ENCODE data around the gene MDM1.

Gene MDM1

GRCh38 chr12:68325966-68326365 lies 6.2 kb downstream of the MDM1 start:
- H3K27me3 ChIP-seq (replicated peaks; ENCODE audit: control insufficient read depth, insufficient read depth, low read length, poor library complexity, severe bottlenecking) = no peaks in the 10 kb centered on the region
- H3K27ac ChIP-seq (ENCODE audit: insufficient read depth, low read length, poor library complexity, severe bottlenecking) = no peak overlapping the region
- no peaks in the 10 kb centered on the region for H3K4me1 ChIP-seq (ENCODE audit: control insufficient read depth, insufficient read depth, low read length, poor library complexity, severe bottlenecking)
- H3K4me3 ChIP-seq (ENCODE audit: insufficient read depth, low read depth, low read length, poor library complexity, severe bottlenecking) = no peak overlapping the region
- no peak for DNase-seq
- H3K36me3 ChIP-seq (ENCODE audit: control insufficient read depth, insufficient read depth, low read length) = peaks cover 16% of the 10 kb centered on the region
- no peaks in the 10 kb centered on the region for H3K9me3 ChIP-seq (ENCODE audit: control insufficient read depth, low read length)

DNA sequence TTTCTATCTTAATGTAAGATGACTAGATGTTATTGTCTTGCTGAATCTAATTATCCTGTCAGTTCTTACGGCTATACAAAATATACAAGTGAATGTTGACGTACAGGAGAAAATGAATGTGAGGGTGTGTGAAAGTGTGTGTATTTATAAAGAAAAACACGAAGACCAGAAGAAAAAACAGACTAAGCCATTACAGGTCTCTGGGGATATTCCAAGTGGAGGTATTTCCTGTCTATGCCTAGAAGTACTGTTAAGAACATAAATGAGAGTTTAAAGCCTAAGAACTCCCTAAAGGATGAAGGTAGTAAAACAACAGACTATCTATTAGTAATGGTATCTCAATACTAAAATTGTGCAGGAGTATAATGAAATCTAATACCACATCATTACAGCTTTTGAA lies 7.6 kb downstream of the MDM1 start:
- H3K9me3 ChIP-seq (ENCODE audit: control insufficient read depth, low read length) = no peaks in the 10 kb centered on the region
- H3K36me3 ChIP-seq (ENCODE audit: control insufficient read depth, insufficient read depth, low read length) = peaks cover 16% of the 10 kb centered on the region
- H3K4me3 ChIP-seq (ENCODE audit: insufficient read depth, low read depth, low read length, poor library complexity, severe bottlenecking) = no peak overlapping the region
- H3K27me3 ChIP-seq (replicated peaks; ENCODE audit: control insufficient read depth, insufficient read depth, low read length, poor library complexity, severe bottlenecking) = no peaks in the 10 kb centered on the region
- H3K27ac ChIP-seq (ENCODE audit: insufficient read depth, low read length, poor library complexity, severe bottlenecking) = no peak overlapping the region
- H3K4me1 ChIP-seq (ENCODE audit: control insufficient read depth, insufficient read depth, low read length, poor library complexity, severe bottlenecking) = no peaks in the 10 kb centered on the region
- no peak for DNase-seq

DNA sequence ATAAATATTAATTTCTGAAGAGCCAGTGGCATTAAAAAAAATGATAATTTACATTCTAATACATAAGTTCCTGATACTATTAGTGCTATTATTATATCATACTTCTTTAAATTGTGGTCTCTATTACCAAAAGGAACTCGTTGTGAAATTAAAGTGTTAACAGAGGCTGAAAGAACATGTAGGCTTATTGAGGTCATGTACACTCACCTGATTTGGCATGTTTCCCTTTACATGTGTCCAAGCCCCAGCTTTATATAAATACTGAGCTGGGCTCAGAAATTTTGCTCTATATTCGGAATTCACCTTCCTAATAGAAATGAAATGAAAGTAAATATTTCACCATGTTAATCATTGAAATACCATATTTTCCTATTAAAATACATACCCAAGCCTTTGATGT lies 11.0 kb downstream of the MDM1 start:
- Histone ChIP-seq H3K27ac (ENCODE audit: insufficient read depth, low read length, poor library complexity, severe bottlenecking) (no peak overlapping the region), H3K9me3 (ENCODE audit: control insufficient read depth, low read length) (no peaks in the 10 kb centered on the region), H3K4me3 (ENCODE audit: insufficient read depth, low read depth, low read length, poor library complexity, severe bottlenecking) (no peak overlapping the region), H3K4me1 (ENCODE audit: control insufficient read depth, insufficient read depth, low read length, poor library complexity, severe bottlenecking) (no peaks in the 10 kb centered on the region), H3K27me3 (replicated peaks; ENCODE audit: control insufficient read depth, insufficient read depth, low read length, poor library complexity, severe bottlenecking) (no peaks in the 10 kb centered on the region), H3K36me3 (ENCODE audit: control insufficient read depth, insufficient read depth, low read length) (no peaks in the 10 kb centered on the region)
- DNase-seq = no peak

DNA sequence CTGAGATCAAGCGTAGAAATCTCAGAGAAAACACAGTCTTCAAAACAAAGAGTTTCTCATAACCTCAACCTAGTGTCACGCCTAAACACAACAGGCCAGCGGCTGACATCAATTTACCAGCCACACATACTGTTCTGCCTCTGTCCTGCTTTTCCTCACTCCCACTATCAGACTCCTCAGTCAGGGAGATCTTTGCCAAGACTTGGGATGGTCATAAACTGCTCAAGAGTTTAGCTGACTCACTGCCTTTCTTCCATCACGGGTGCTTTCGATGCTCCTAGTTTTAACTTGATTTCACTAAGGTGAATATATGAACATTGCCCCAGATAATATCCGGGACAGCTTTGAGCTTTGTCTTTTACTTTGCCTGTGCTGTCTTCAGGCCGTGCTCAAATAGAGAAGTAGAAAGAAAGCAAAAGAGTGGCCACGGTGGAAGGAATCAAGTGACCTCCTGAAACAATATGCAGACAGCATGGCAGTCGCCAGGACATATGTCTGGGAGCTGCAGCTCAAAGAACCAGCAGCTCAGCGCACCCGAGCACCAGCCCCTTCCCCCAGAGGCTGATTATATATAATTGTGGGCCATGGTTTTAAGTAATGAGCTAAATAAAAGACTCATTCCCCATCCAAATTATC lies 12.1 kb downstream of the MDM1 start:
- no peaks in the 10 kb centered on the region for H3K27me3 ChIP-seq (replicated peaks; ENCODE audit: control insufficient read depth, insufficient read depth, low read length, poor library complexity, severe bottlenecking)
- DNase-seq = no peak
- no peaks in the 10 kb centered on the region for H3K9me3 ChIP-seq (ENCODE audit: control insufficient read depth, low read length)
- no peak overlapping the region for H3K4me3 ChIP-seq (ENCODE audit: insufficient read depth, low read depth, low read length, poor library complexity, severe bottlenecking)
- no peaks in the 10 kb centered on the region for H3K36me3 ChIP-seq (ENCODE audit: control insufficient read depth, insufficient read depth, low read length)
- H3K27ac ChIP-seq (ENCODE audit: insufficient read depth, low read length, poor library complexity, severe bottlenecking) = no peak overlapping the region
- no peaks in the 10 kb centered on the region for H3K4me1 ChIP-seq (ENCODE audit: control insufficient read depth, insufficient read depth, low read length, poor library complexity, severe bottlenecking)

DNA sequence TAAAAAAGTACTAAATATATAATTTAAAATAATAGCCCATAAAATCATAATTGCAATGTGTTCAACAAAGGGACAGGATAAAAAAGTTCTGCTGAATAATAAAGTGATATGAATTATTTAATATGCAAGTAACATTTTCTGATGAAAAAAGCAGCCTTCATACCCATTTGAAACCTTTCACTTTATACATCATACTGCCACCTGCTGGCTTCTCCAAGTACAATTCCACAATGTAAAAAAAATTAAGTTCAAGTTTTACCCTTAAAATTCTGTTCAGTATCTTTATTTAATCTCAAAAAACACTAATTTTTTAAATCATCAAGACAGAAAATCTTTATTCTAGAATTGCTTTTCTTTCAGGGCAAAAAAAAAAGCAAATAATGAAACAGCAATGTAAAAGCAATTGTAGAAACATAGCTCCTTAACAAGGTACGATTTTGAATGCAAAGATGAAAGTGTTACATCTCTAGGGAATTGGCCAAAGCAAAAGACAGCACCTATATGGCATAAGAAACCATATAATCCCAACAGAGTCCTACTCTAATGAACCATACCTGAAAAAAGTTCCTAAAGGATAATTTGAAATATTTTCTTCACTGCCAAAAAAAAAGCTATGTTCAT lies 15.0 kb downstream of the MDM1 start:
- Histone ChIP-seq H3K27ac (ENCODE audit: insufficient read depth, low read length, poor library complexity, severe bottlenecking) (no peak overlapping the region), H3K4me1 (ENCODE audit: control insufficient read depth, insufficient read depth, low read length, poor library complexity, severe bottlenecking) (no peaks in the 10 kb centered on the region)
- peak in 1 of 3 donors; percentile 30 for DNase-seq

GRCh38 chr12:68310370-68310769 lies 21.8 kb downstream of the MDM1 start:
- Histone ChIP-seq H3K4me1 (ENCODE audit: control insufficient read depth, insufficient read depth, low read length, poor library complexity, severe bottlenecking) (no peaks in the 10 kb centered on the region), H3K27me3 (replicated peaks; ENCODE audit: control insufficient read depth, insufficient read depth, low read length, poor library complexity, severe bottlenecking) (no peaks in the 10 kb centered on the region), H3K9me3 (ENCODE audit: control insufficient read depth, low read length) (no peaks in the 10 kb centered on the region), H3K4me3 (ENCODE audit: insufficient read depth, low read depth, low read length, poor library complexity, severe bottlenecking) (no peak overlapping the region), H3K27ac (ENCODE audit: insufficient read depth, low read length, poor library complexity, severe bottlenecking) (no peak overlapping the region), H3K36me3 (ENCODE audit: control insufficient read depth, insufficient read depth, low read length) (peaks cover 32% of the 10 kb centered on the region)
- DNase-seq = no peak

More for the DNA sequence above, 15.0 kb downstream of the MDM1 start:
- Histone ChIP-seq H3K9me3 (ENCODE audit: control insufficient read depth, low read length) (no peaks in the 10 kb centered on the region), H3K4me3 (ENCODE audit: insufficient read depth, low read depth, low read length, poor library complexity, severe bottlenecking) (no peak overlapping the region), H3K27me3 (replicated peaks; ENCODE audit: control insufficient read depth, insufficient read depth, low read length, poor library complexity, severe bottlenecking) (no peaks in the 10 kb centered on the region), H3K36me3 (ENCODE audit: control insufficient read depth, insufficient read depth, low read length) (peaks cover 12% of the 10 kb centered on the region)

DNA sequence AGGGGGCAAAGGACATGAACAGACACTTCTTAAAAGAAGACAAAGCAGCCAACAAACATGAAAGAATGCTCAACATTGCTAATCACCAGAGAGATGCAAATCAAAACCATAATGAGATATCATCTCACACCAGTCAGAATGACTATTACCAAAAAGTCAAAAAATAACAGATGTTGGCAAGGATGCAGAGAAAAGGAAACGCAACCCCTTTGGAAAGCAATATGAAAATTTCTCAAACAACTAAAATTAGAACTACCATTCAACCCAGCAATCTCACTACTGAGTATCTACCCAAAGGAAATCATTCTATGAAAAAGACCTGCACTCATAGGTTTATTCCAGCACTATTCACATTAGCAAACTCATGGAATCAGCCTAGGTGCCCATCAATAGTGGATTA lies 25.6 kb downstream of the MDM1 start:
- H3K36me3 ChIP-seq (ENCODE audit: control insufficient read depth, insufficient read depth, low read length) = peaks cover 24% of the 10 kb centered on the region
- DNase-seq = no peak
- H3K9me3 ChIP-seq (ENCODE audit: control insufficient read depth, low read length) = no peaks in the 10 kb centered on the region
- no peak overlapping the region for H3K27ac ChIP-seq (ENCODE audit: insufficient read depth, low read length, poor library complexity, severe bottlenecking)
- H3K27me3 ChIP-seq (replicated peaks; ENCODE audit: control insufficient read depth, insufficient read depth, low read length, poor library complexity, severe bottlenecking) = no peaks in the 10 kb centered on the region
- H3K4me3 ChIP-seq (ENCODE audit: insufficient read depth, low read depth, low read length, poor library complexity, severe bottlenecking) = no peak overlapping the region
- no peaks in the 10 kb centered on the region for H3K4me1 ChIP-seq (ENCODE audit: control insufficient read depth, insufficient read depth, low read length, poor library complexity, severe bottlenecking)

DNA sequence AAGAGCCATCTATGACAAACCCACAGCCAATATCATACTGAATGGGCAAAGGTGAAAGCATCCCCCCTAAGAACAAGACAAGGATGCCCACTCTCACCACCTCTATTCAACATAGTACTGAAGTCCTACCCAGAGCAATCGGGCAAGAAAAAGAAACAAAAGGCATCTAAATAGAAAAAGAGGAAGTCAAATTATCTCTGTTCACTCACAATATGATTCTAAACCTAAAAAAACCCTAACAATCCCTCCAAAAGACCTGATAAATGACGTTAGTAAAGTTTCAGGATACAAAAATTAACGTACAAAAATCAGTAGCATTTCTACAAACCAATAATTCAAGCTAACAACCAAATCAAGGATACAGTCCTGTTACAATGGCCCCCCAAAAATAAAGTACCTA lies 26.9 kb downstream of the MDM1 start:
- no peaks in the 10 kb centered on the region for H3K9me3 ChIP-seq (ENCODE audit: control insufficient read depth, low read length)
- peaks cover 23% of the 10 kb centered on the region for H3K36me3 ChIP-seq (ENCODE audit: control insufficient read depth, insufficient read depth, low read length)
- H3K27ac ChIP-seq (ENCODE audit: insufficient read depth, low read length, poor library complexity, severe bottlenecking) = no peak overlapping the region
- H3K27me3 ChIP-seq (replicated peaks; ENCODE audit: control insufficient read depth, insufficient read depth, low read length, poor library complexity, severe bottlenecking) = no peaks in the 10 kb centered on the region
- no peak for DNase-seq
- H3K4me1 ChIP-seq (ENCODE audit: control insufficient read depth, insufficient read depth, low read length, poor library complexity, severe bottlenecking) = no peaks in the 10 kb centered on the region
- H3K4me3 ChIP-seq (ENCODE audit: insufficient read depth, low read depth, low read length, poor library complexity, severe bottlenecking) = no peak overlapping the region

DNA sequence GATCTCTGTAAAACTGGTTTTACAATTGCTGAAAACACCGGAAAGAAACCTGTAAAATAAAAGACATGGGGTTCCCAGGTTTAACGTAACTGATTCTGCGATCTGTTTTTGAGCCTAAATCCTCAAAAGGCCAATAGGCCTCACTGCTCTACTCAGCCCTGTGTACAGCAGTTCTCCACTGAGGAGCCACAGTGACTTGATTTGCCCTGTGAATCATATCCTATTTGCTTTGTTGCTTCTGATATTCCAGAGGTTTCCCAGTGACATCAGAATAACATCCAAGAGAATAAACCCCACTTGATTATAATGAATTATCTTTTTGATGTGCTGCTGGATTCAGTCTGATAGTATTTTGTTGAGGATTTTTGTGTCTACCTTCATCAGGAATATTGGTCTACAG lies 27.5 kb downstream of the MDM1 start:
- H3K27me3 ChIP-seq (replicated peaks; ENCODE audit: control insufficient read depth, insufficient read depth, low read length, poor library complexity, severe bottlenecking) = no peaks in the 10 kb centered on the region
- H3K9me3 ChIP-seq (ENCODE audit: control insufficient read depth, low read length) = no peaks in the 10 kb centered on the region
- H3K4me3 ChIP-seq (ENCODE audit: insufficient read depth, low read depth, low read length, poor library complexity, severe bottlenecking) = no peak overlapping the region
- no peaks in the 10 kb centered on the region for H3K4me1 ChIP-seq (ENCODE audit: control insufficient read depth, insufficient read depth, low read length, poor library complexity, severe bottlenecking)
- no peak overlapping the region for H3K27ac ChIP-seq (ENCODE audit: insufficient read depth, low read length, poor library complexity, severe bottlenecking)
- no peak for DNase-seq
- peaks cover 20% of the 10 kb centered on the region for H3K36me3 ChIP-seq (ENCODE audit: control insufficient read depth, insufficient read depth, low read length)

DNA sequence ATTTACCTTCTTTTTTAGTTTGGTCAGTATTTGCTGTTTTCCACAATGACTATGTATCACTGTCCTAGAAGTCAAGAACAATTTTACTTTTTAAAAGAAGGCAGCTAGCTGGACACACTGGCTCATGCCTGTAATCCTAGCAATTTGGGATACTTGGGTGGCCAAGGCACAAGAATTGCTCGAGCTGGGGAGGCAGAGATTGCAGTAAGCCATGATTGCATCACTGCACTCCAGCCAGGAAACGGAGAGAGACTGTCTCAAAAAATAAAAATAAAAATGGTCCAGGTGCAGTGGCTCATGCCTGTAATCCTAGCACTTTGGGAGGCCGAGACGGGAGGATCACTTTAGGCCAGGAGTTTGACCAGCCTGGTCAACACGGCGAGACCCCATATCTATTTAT lies 28.3 kb downstream of the MDM1 start:
- H3K9me3 ChIP-seq (ENCODE audit: control insufficient read depth, low read length) = no peaks in the 10 kb centered on the region
- H3K4me1 ChIP-seq (ENCODE audit: control insufficient read depth, insufficient read depth, low read length, poor library complexity, severe bottlenecking) = no peaks in the 10 kb centered on the region
- no peak overlapping the region for H3K27ac ChIP-seq (ENCODE audit: insufficient read depth, low read length, poor library complexity, severe bottlenecking)
- H3K36me3 ChIP-seq (ENCODE audit: control insufficient read depth, insufficient read depth, low read length) = peaks cover 20% of the 10 kb centered on the region
- no peaks in the 10 kb centered on the region for H3K27me3 ChIP-seq (replicated peaks; ENCODE audit: control insufficient read depth, insufficient read depth, low read length, poor library complexity, severe bottlenecking)
- no peak overlapping the region for H3K4me3 ChIP-seq (ENCODE audit: insufficient read depth, low read depth, low read length, poor library complexity, severe bottlenecking)
- no peak for DNase-seq

Data from effector memory CD4-positive, alpha-beta T cell (primary cell).